ENCODE data around the gene ITSN1.

Gene ITSN1

DNA sequence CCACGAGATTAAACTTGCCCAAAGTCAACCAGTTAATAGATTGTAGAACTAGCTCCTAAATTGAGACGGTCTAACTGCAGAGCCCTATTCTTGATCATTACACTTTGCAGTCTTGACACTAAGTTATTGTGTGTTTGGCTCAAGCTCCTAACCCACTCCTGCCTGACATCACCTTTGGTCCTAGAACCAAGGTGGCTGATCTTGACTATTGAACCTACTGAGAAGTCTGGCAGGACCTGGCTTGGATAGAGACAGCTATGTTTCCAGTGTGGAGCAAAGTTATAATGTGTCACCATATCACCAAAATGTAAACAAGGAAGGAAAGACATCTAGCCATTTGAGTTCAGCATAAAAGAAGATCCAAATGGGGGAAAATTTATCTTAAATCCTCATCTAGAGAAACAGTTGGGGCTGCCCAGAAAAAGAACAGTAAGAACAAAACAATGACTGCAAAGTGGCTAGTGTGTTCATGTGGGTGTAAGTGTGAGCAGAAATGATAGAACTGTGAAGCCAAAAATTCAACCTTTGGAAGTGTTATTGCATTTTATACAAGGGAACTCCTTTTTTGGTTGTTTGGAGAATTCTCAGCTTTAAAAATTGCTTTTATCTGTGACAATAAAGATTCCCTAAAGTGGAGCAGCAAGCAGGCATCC, 166.5 kb downstream of the ITSN1 start:
- Histone ChIP-seq H3K9me3 (ENCODE audit: low read length) (no peaks in the 10 kb centered on the region), H3K4me1 (ENCODE audit: insufficient read depth, low read length) (no peaks in the 10 kb centered on the region), H2AFZ (ENCODE audit: low read depth, low read length) (no peak overlapping the region), H3K27me3 (ENCODE audit: insufficient read depth, low read length) (no peaks in the 10 kb centered on the region), H3K4me3 (ENCODE audit: low read length) (no peak overlapping the region), H3K36me3 (ENCODE audit: insufficient read depth, low read length) (peaks cover 30% of the 10 kb centered on the region)

DNA sequence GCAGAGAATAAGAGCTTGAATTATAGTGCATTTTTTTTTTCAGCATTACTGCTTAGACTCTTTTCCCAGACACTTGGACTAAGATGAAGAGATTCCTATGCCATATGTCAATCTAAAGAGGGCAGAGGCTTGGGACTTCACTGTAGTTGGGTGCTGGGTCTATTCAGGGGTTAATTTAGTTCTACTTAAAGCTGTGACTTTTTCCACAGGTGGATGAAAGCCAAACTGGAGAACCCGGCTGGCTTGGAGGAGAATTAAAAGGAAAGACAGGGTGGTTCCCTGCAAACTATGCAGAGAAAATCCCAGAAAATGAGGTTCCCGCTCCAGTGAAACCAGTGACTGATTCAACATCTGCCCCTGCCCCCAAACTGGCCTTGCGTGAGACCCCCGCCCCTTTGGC, 168.5 kb downstream of the ITSN1 start:
- peaks cover 47% of the 10 kb centered on the region for H3K36me3 ChIP-seq (ENCODE audit: insufficient read depth, low read length)
- H3K27me3 ChIP-seq (ENCODE audit: insufficient read depth, low read length): no peaks in the 10 kb centered on the region
- no peaks in the 10 kb centered on the region for H3K4me1 ChIP-seq (ENCODE audit: insufficient read depth, low read length)
- no peak overlapping the region for H3K4me3 ChIP-seq (ENCODE audit: low read length)
- no peaks in the 10 kb centered on the region for H3K9me3 ChIP-seq (ENCODE audit: low read length)
- H2AFZ ChIP-seq (ENCODE audit: low read depth, low read length): no peak overlapping the region

DNA sequence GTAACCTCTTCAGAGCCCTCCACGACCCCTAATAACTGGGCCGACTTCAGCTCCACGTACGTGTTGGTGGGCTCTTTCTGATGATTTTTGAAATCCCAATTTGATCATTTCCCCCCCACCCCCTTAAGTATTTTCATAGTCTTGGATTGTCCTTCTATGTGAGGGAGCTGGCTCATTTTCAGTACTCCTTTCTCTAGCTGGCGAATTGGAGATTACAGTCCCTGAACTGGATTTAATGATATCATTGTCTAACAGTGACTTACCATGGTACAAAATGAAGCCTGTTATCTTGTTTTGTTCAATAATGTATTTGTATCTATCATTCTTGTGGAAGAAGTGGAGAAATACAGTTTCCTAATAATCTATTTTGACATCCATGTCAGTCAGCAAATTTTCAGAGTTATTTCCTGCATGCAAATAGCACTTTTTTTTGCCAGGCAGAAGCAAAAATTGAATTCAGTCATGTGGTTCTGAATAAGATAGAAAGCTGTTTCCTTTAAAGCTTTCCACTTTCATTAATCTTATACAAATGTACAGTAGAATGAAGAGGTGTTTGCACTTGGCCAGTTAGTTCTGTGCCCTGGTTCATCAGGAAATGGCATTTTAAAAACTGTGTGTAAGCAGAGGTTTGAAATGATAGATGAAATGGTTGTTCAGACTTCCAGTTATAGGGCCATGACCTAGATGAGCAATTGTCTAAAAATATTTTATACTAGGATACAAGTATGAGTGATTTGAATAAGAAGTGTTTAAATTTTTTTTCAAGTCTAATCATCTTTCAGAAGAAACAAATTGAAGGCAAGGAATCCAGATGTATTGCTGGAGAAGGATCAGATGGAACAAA, 169.1 kb downstream of the ITSN1 start:
- no peaks in the 10 kb centered on the region for H3K9me3 ChIP-seq (ENCODE audit: low read length)
- H2AFZ ChIP-seq (ENCODE audit: low read depth, low read length): no peak overlapping the region
- H3K36me3 ChIP-seq (ENCODE audit: insufficient read depth, low read length): peaks cover 52% of the 10 kb centered on the region
- no peaks in the 10 kb centered on the region for H3K4me1 ChIP-seq (ENCODE audit: insufficient read depth, low read length)
- no peaks in the 10 kb centered on the region for H3K27me3 ChIP-seq (ENCODE audit: insufficient read depth, low read length)
- H3K4me3 ChIP-seq (ENCODE audit: low read length): no peak overlapping the region

- H3K4me3 ChIP-seq (ENCODE audit: low read length): no peak overlapping the region
- no peaks in the 10 kb centered on the region for H3K4me1 ChIP-seq (ENCODE audit: insufficient read depth, low read length)
- peaks cover 70% of the 10 kb centered on the region for H3K36me3 ChIP-seq (ENCODE audit: insufficient read depth, low read length)
- no peaks in the 10 kb centered on the region for H3K27me3 ChIP-seq (ENCODE audit: insufficient read depth, low read length)
- H3K9me3 ChIP-seq (ENCODE audit: low read length): no peaks in the 10 kb centered on the region
- H2AFZ ChIP-seq (ENCODE audit: low read depth, low read length): no peak overlapping the region
Measured at GRCh38 chr21:33813832-33814365, 171.6 kb downstream of the ITSN1 start.

DNA sequence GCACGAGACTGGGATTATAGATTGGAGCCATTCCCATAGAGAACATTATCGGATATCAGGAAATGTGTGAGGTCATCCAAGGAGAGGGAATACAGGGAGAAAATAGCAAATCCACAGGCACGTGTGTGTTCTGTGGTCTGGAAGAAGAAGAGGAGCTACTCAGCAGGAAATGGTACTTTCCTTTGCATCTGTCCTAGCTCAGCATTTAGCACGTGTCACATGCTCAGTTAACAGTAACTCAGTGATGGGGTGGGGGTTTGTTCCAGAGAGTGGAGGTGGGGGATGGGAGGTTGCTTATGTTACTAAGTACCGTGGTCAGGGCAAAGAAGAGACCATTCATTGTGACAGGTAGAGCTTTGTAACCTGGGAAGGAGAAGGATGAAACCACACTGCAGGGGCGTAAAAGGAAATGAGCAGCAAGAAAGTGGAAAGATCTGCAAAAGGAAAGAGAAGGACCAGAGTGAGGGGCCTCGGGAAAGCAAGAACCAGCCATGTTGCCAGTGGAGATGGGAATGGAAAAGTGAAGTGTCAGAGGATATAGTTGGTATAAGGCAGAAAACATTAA, 172.9 kb downstream of the ITSN1 start:
- H3K9me3 ChIP-seq (ENCODE audit: low read length): no peaks in the 10 kb centered on the region
- H2AFZ ChIP-seq (ENCODE audit: low read depth, low read length): no peak overlapping the region
- H3K4me3 ChIP-seq (ENCODE audit: low read length): no peak overlapping the region
- no peaks in the 10 kb centered on the region for H3K4me1 ChIP-seq (ENCODE audit: insufficient read depth, low read length)
- H3K36me3 ChIP-seq (ENCODE audit: insufficient read depth, low read length): peaks cover 78% of the 10 kb centered on the region
- no peaks in the 10 kb centered on the region for H3K27me3 ChIP-seq (ENCODE audit: insufficient read depth, low read length)

GRCh38 chr21:33816174-33816573, 173.9 kb downstream of the ITSN1 start:
- no peaks in the 10 kb centered on the region for H3K4me1 ChIP-seq (ENCODE audit: insufficient read depth, low read length)
- H3K9me3 ChIP-seq (ENCODE audit: low read length): no peaks in the 10 kb centered on the region
- H3K27me3 ChIP-seq (ENCODE audit: insufficient read depth, low read length): no peaks in the 10 kb centered on the region
- peaks cover 81% of the 10 kb centered on the region for H3K36me3 ChIP-seq (ENCODE audit: insufficient read depth, low read length)
- no peak overlapping the region for H2AFZ ChIP-seq (ENCODE audit: low read depth, low read length)
- no peak overlapping the region for H3K4me3 ChIP-seq (ENCODE audit: low read length)

GRCh38 chr21:33817138-33817537, 174.8 kb downstream of the ITSN1 start:
- peaks cover 82% of the 10 kb centered on the region for H3K36me3 ChIP-seq (ENCODE audit: insufficient read depth, low read length)

GRCh38 chr21:33817663-33818451, 175.6 kb downstream of the ITSN1 start:
- H3K9me3 ChIP-seq (ENCODE audit: low read length): no peaks in the 10 kb centered on the region
- no peak overlapping the region for H3K4me3 ChIP-seq (ENCODE audit: low read length)
- peaks cover 5% of the 10 kb centered on the region for H3K4me1 ChIP-seq (ENCODE audit: insufficient read depth, low read length)
- H3K27me3 ChIP-seq (ENCODE audit: insufficient read depth, low read length): no peaks in the 10 kb centered on the region
- no peak overlapping the region for H2AFZ ChIP-seq (ENCODE audit: low read depth, low read length)
- peaks cover 85% of the 10 kb centered on the region for H3K36me3 ChIP-seq (ENCODE audit: insufficient read depth, low read length)

More at GRCh38 chr21:33817138-33817537, 174.8 kb downstream of the ITSN1 start:
- Histone ChIP-seq H2AFZ (ENCODE audit: low read depth, low read length) (no peak overlapping the region), H3K9me3 (ENCODE audit: low read length) (no peaks in the 10 kb centered on the region), H3K4me1 (ENCODE audit: insufficient read depth, low read length) (peaks cover 5% of the 10 kb centered on the region), H3K27me3 (ENCODE audit: insufficient read depth, low read length) (no peaks in the 10 kb centered on the region), H3K4me3 (ENCODE audit: low read length) (no peak overlapping the region)

DNA sequence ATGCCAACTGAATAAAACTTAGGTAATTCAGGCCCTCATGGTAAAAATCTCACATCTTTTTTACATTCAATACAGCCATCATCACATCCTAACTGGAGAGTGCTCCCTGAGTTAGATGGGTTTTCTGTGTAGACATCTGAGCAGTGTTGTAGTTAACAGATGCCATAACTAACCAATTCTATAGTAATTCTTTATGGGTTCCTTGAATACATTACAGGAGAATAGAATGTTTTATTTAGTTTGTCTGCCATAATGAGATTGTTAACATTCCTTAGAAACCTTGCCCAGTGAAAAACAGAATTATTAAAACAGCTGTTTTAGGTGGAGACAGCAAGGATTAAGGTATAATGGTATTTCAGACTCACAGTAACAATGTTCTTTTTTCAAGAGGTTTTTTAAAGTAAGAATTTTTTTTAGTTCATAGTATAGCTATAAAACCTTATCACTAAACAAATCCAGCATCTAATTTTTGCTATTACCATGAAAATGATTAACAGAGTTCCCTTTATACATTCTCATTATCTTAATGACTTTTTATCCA, 178.0 kb downstream of the ITSN1 start:
- H3K9me3 ChIP-seq (ENCODE audit: low read length): no peaks in the 10 kb centered on the region
- peaks cover 5% of the 10 kb centered on the region for H3K4me1 ChIP-seq (ENCODE audit: insufficient read depth, low read length)
- H3K36me3 ChIP-seq (ENCODE audit: insufficient read depth, low read length): peaks cover 87% of the 10 kb centered on the region
- no peak overlapping the region for H2AFZ ChIP-seq (ENCODE audit: low read depth, low read length)
- H3K4me3 ChIP-seq (ENCODE audit: low read length): no peak overlapping the region
- H3K27me3 ChIP-seq (ENCODE audit: insufficient read depth, low read length): no peaks in the 10 kb centered on the region

- Histone ChIP-seq H3K27me3 (ENCODE audit: insufficient read depth, low read length) (no peaks in the 10 kb centered on the region), H3K4me1 (ENCODE audit: insufficient read depth, low read length) (peaks cover 5% of the 10 kb centered on the region), H3K4me3 (ENCODE audit: low read length) (no peak overlapping the region), H2AFZ (ENCODE audit: low read depth, low read length) (no peak overlapping the region), H3K9me3 (ENCODE audit: low read length) (no peaks in the 10 kb centered on the region), H3K36me3 (ENCODE audit: insufficient read depth, low read length) (peaks cover 85% of the 10 kb centered on the region)
Measured at GRCh38 chr21:33820798-33821197, 178.5 kb downstream of the ITSN1 start.

DNA sequence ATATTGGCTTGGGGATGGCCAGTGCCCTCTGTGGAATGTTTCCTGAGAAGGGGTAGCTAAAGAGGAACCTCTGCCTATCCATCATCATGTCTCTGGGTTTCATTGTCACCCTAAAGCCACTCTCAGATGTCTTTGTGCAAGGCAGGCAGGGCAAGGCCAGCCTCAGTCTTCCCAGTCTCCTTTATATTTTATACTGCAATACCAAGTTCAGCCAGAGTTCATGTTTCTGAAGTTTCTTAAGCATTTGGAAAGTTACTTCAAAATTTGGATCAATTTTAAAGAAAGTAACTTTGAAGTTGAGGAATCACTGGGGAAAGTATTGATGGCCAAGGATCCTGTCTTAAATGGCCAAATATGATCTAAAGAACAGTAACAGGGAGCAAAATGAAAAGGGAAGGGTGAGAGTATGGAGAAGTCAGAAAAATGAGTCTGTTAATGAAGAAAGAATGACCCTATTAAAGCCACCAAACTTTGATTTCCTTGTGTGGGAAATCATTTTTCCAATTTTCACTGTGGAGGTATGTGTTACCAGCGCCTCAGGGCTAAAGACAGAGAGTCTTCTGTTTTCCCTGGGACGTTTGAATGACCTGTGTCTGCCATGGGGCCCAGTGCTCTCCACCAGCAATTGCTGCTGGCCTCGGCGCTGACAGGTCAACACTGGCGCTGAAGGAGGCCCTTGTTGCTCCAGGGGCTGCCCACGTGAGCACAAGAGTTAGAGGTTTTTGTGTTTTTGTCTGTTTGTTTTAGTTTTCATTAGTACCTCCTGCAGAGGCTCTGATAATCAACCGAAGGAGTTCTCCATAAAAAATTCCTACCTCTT, 179.4 kb downstream of the ITSN1 start:
- Histone ChIP-seq H3K4me3 (ENCODE audit: low read length) (no peak overlapping the region), H3K27me3 (ENCODE audit: insufficient read depth, low read length) (no peaks in the 10 kb centered on the region), H2AFZ (ENCODE audit: low read depth, low read length) (no peak overlapping the region), H3K4me1 (ENCODE audit: insufficient read depth, low read length) (peaks cover 5% of the 10 kb centered on the region), H3K36me3 (ENCODE audit: insufficient read depth, low read length) (peaks cover 82% of the 10 kb centered on the region), H3K9me3 (ENCODE audit: low read length) (no peaks in the 10 kb centered on the region)
